Vagina (tissue), 2 donors: ENCODE results near the gene INSRR.

Source experiments
- CTCF ChIP-seq, 3 experiments: fragments of 450-650 bp in 2 of 3; fragments of 200-600 bp in 1 of 3; sonication (generic) in 1 of 3; IDR thresholded peaks; one replicate each; pipeline ENCODE4 v1.5.1; 2017 to 2019; ENCODE audit warnings: antibody characterized with exemption in 3 of 3, mild to moderate bottlenecking in 2 of 3, moderate library complexity in 2 of 3
- POLR2A ChIP-seq, 2 donors: fragments of 450-650 bp; IDR thresholded peaks; one replicate each; pipeline ENCODE4 v1.6.1; 2017; ENCODE audit warnings: antibody characterized with exemption in 2 of 2, mild to moderate bottlenecking in 2 of 2, moderate library complexity in 2 of 2
- POLR2AphosphoS5 ChIP-seq, 2 donors: sonication (generic); formaldehyde crosslinking; IDR thresholded peaks; one replicate each; pipeline ENCODE4 v1.9.0; 2017; ENCODE audit warnings: antibody characterized with exemption in 2 of 2, mild to moderate bottlenecking in 2 of 2, low read depth in 1 of 2; ENCODE audit not compliant: insufficient read depth in 1 of 2

GRCh38 chr1:156880473-156880872, 21.6 kb upstream of the INSRR start:
- TF ChIP-seq POLR2AphosphoS5 (IDR thresholded peaks at IDR 0.05; ENCODE audit: insufficient read depth in 1 of 2, low read depth in 1 of 2) (no peak), CTCF (IDR thresholded peaks at IDR 0.05) (no peak), POLR2A (IDR thresholded peaks at IDR 0.05) (no peak)
